HepG2 (cell line): Measurements from ENCODE around the gene HSD3B7. TPM values are rescaled to one million over a fixed set of nuclear protein-coding genes. Genes with fewer than 3 reads are reported as not detected.

ENCODE experiments used
- ADNP ChIP-seq: sonication (generic); formaldehyde crosslinking; IDR thresholded peaks from 2 replicates; pipeline ENCODE4 v1.4.0; 2020; ENCODE audit warnings: missing genetic modification reagents
- FOXO1 ChIP-seq: sonication (generic); formaldehyde crosslinking; IDR thresholded peaks from 2 replicates; pipeline ENCODE4 v1.4.0; 2020; ENCODE audit warnings: missing genetic modification reagents
- HES4 ChIP-seq: sonication (generic); formaldehyde crosslinking; IDR thresholded peaks from 2 replicates; pipeline ENCODE4 v1.9.0; 2021; ENCODE audit warnings: mild to moderate bottlenecking, missing genetic modification reagents, borderline replicate concordance
- IKZF4 ChIP-seq: sonication (generic); formaldehyde crosslinking; IDR thresholded peaks from 2 replicates; pipeline ENCODE4 v1.5.1; 2020; ENCODE audit warnings: borderline replicate concordance, mild to moderate bottlenecking, low read depth, missing genetic modification reagents; ENCODE audit errors: not compliant biosample characterization
- MBNL3 ChIP-seq: fragments of 250-450 bp; sonication (Bioruptor Pico); conservative IDR thresholded peaks from 2 replicates; pipeline ENCODE4 v1.8.0; 2022; ENCODE audit warnings: mild to moderate bottlenecking, inconsistent platforms
- NR2F2 ChIP-seq: IDR thresholded peaks from 2 replicates; pipeline ENCODE4 v1.6.1; 2012; ENCODE audit warnings: low read depth, inconsistent platforms, borderline replicate concordance
- PATZ1 ChIP-seq: sonication (generic); formaldehyde crosslinking; IDR thresholded peaks from 2 replicates; pipeline ENCODE4 v1.4.0; 2020; ENCODE audit warnings: missing genetic modification reagents
- ZFP37 ChIP-seq: sonication (generic); formaldehyde crosslinking; IDR thresholded peaks from 2 replicates; pipeline ENCODE4 v1.4.0; 2020; ENCODE audit warnings: missing genetic modification reagents, borderline replicate concordance
- ZNF281 ChIP-seq: sonication (generic); formaldehyde crosslinking; IDR thresholded peaks from 2 replicates; pipeline ENCODE4 v1.4.0; 2020; ENCODE audit warnings: missing genetic modification reagents, borderline replicate concordance
- ZNF3 ChIP-seq: IDR thresholded peaks from 2 replicates; pipeline ENCODE4 v1.7.0; 2017; ENCODE audit warnings: inconsistent platforms
- ZSCAN5A ChIP-seq: sonication (generic); formaldehyde crosslinking; IDR thresholded peaks from 2 replicates; pipeline ENCODE4 v1.8.0; 2022; ENCODE audit warnings: mild to moderate bottlenecking, missing genetic modification reagents, borderline replicate concordance
- polyA plus RNA-seq, 8 experiments: library from polyadenylated mRNA; depleted of rRNA in 3 of 8; stranded (reverse) in 7 of 8; unstranded in 1 of 8; fragments of >200 nt; fragmentation: Illumina TruSeq in 4 of 8; extraction: Trizol in 4 of 8; gene quantifications; 2 replicates each; pipeline versions ENCODE4 v1.2.1 to v1.2.3, GENCODE V29; 2011 to 2016; ENCODE audit warnings: low read depth in 4 of 8, missing spikeins in 1 of 8, mixed read lengths in 1 of 8; ENCODE audit not compliant: insufficient read depth in 1 of 8
- total RNA-seq, 5 experiments: library from RNA; depleted of rRNA; stranded (reverse); fragments of >200 nt; fragmentation: Illumina TruSeq; extraction: Trizol; gene quantifications; 2 replicates each; pipeline ENCODE4 v1.2.3, GENCODE V29; 2016; ENCODE audit warnings: low read depth in 1 of 5
- TF ChIP-seq, protein P1 (sequence below): sonication (generic); formaldehyde crosslinking; conservative IDR thresholded peaks from 2 replicates; pipeline ENCODE4 v1.4.0; 2020; ENCODE audit warnings: mild to moderate bottlenecking, missing genetic modification reagents, moderate library complexity
- TF ChIP-seq, protein P2 (sequence below): sonication (generic); formaldehyde crosslinking; IDR thresholded peaks from 2 replicates; pipeline ENCODE4 v1.4.0; 2020; ENCODE audit warnings: low read depth, missing genetic modification reagents

The HSD3B7 gene
- total and polyA plus RNA-seq, 2 of the 13 experiments (the other 11 are each of a cell fraction or from before 2014, with no cell fraction given): 32.9 to 69.7 TPM

- TF ChIP-seq, protein P1, sequence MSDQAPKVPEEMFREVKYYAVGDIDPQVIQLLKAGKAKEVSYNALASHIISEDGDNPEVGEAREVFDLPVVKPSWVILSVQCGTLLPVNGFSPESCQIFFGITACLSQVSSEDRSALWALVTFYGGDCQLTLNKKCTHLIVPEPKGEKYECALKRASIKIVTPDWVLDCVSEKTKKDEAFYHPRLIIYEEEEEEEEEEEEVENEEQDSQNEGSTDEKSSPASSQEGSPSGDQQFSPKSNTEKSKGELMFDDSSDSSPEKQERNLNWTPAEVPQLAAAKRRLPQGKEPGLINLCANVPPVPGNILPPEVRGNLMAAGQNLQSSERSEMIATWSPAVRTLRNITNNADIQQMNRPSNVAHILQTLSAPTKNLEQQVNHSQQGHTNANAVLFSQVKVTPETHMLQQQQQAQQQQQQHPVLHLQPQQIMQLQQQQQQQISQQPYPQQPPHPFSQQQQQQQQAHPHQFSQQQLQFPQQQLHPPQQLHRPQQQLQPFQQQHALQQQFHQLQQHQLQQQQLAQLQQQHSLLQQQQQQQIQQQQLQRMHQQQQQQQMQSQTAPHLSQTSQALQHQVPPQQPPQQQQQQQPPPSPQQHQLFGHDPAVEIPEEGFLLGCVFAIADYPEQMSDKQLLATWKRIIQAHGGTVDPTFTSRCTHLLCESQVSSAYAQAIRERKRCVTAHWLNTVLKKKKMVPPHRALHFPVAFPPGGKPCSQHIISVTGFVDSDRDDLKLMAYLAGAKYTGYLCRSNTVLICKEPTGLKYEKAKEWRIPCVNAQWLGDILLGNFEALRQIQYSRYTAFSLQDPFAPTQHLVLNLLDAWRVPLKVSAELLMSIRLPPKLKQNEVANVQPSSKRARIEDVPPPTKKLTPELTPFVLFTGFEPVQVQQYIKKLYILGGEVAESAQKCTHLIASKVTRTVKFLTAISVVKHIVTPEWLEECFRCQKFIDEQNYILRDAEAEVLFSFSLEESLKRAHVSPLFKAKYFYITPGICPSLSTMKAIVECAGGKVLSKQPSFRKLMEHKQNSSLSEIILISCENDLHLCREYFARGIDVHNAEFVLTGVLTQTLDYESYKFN (CRISPR knock-in tag): no peak
- TF ChIP-seq MBNL3 (CRISPR knock-in tag) (no peak), FOXO1 (CRISPR knock-in tag) (peak; percentile 6; the same call in 1 of the 2 replicates), ADNP (CRISPR knock-in tag) (no peak), ZNF3 (CRISPR knock-in tag) (no peak), NR2F2 (0 out of 2 replicates have a peak, but pooled peaks have one; percentile 48), ZFP37 (CRISPR knock-in tag) (no peak), ZNF281 (CRISPR knock-in tag) (peak; percentile 90), PATZ1 (CRISPR knock-in tag) (peak; percentile 33; the same call in 1 of the 2 replicates), ZSCAN5A (CRISPR knock-in tag) (no peak), HES4 (CRISPR knock-in tag) (0 out of 2 replicates have a peak, but pooled peaks have one; percentile 43), IKZF4 (CRISPR knock-in tag) (no peak)
- TF ChIP-seq, protein P2, sequence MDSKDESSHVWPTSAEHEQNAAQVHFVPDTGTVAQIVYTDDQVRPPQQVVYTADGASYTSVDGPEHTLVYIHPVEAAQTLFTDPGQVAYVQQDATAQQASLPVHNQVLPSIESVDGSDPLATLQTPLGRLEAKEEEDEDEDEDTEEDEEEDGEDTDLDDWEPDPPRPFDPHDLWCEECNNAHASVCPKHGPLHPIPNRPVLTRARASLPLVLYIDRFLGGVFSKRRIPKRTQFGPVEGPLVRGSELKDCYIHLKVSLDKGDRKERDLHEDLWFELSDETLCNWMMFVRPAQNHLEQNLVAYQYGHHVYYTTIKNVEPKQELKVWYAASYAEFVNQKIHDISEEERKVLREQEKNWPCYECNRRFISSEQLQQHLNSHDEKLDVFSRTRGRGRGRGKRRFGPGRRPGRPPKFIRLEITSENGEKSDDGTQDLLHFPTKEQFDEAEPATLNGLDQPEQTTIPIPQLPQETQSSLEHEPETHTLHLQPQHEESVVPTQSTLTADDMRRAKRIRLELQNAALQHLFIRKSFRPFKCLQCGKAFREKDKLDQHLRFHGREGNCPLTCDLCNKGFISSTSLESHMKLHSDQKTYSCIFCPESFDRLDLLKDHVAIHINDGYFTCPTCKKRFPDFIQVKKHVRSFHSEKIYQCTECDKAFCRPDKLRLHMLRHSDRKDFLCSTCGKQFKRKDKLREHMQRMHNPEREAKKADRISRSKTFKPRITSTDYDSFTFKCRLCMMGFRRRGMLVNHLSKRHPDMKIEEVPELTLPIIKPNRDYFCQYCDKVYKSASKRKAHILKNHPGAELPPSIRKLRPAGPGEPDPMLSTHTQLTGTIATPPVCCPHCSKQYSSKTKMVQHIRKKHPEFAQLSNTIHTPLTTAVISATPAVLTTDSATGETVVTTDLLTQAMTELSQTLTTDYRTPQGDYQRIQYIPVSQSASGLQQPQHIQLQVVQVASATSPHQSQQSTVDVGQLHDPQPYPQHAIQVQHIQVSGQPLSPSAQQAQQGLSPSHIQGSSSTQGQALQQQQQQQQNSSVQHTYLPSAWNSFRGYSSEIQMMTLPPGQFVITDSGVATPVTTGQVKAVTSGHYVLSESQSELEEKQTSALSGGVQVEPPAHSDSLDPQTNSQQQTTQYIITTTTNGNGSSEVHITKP: no peak
These were observed 1.4 kb downstream of the HSD3B7 start (continued) for GRCh38 chr16:30986129-30986991.
